Ishikawa (cell line): ENCODE measurements around the gene NEK11.

ENCODE experiments used
- EP300 ChIP-seq: IDR thresholded peaks from 2 replicates; pipeline ENCODE4 v1.6.1; 2012; ENCODE audit warnings: borderline replicate concordance
- FOXM1 ChIP-seq: IDR thresholded peaks from 2 replicates; pipeline ENCODE4 v1.6.1; 2012; ENCODE audit warnings: low read depth, borderline replicate concordance
- TAF1 ChIP-seq: IDR thresholded peaks from 2 replicates; pipeline ENCODE4 v1.6.1; 2012; ENCODE audit warnings: low read depth, mild to moderate bottlenecking
- YY1 ChIP-seq: IDR thresholded peaks from 2 replicates; pipeline ENCODE4 v1.6.1; 2012; ENCODE audit warnings: low read depth
- ZBTB7A ChIP-seq: IDR thresholded peaks from 2 replicates; pipeline ENCODE4 v1.6.1; 2012; ENCODE audit warnings: low read depth
- TF ChIP-seq, protein P1 (sequence below): IDR thresholded peaks from 2 replicates; pipeline ENCODE4 v1.6.1; 2012; ENCODE audit warnings: low read depth, mild to moderate bottlenecking
- TF ChIP-seq, protein P2 (sequence below): IDR thresholded peaks from 2 replicates; pipeline ENCODE4 v1.6.1; 2012
- TF ChIP-seq, protein P3 (sequence below): IDR thresholded peaks from 2 replicates; pipeline ENCODE4 v1.6.1; 2012

DNA sequence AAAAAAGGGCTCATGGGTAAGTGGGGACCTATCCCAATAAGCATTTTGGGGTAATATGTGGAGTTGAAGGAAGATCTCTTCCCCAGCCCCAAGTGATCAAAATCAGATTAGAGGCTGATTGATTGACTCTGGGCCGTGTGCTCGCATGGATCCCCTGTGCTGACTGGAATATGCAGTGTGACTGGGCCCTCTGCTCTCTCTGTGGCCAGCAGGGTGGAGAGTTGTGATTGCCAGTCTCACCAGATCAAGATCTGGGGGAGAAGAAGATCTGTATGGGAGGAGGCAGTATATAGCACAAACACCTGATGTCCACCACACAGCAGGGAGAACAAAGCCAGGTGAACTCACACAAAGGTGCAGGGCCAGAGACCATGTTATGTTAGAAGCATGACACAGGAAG lies 363.7 kb downstream of the NEK11 start:
- TF ChIP-seq, protein P1, sequence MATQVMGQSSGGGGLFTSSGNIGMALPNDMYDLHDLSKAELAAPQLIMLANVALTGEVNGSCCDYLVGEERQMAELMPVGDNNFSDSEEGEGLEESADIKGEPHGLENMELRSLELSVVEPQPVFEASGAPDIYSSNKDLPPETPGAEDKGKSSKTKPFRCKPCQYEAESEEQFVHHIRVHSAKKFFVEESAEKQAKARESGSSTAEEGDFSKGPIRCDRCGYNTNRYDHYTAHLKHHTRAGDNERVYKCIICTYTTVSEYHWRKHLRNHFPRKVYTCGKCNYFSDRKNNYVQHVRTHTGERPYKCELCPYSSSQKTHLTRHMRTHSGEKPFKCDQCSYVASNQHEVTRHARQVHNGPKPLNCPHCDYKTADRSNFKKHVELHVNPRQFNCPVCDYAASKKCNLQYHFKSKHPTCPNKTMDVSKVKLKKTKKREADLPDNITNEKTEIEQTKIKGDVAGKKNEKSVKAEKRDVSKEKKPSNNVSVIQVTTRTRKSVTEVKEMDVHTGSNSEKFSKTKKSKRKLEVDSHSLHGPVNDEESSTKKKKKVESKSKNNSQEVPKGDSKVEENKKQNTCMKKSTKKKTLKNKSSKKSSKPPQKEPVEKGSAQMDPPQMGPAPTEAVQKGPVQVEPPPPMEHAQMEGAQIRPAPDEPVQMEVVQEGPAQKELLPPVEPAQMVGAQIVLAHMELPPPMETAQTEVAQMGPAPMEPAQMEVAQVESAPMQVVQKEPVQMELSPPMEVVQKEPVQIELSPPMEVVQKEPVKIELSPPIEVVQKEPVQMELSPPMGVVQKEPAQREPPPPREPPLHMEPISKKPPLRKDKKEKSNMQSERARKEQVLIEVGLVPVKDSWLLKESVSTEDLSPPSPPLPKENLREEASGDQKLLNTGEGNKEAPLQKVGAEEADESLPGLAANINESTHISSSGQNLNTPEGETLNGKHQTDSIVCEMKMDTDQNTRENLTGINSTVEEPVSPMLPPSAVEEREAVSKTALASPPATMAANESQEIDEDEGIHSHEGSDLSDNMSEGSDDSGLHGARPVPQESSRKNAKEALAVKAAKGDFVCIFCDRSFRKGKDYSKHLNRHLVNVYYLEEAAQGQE: no peak
- no peak for TF ChIP-seq EP300
- TF ChIP-seq, protein P2, sequence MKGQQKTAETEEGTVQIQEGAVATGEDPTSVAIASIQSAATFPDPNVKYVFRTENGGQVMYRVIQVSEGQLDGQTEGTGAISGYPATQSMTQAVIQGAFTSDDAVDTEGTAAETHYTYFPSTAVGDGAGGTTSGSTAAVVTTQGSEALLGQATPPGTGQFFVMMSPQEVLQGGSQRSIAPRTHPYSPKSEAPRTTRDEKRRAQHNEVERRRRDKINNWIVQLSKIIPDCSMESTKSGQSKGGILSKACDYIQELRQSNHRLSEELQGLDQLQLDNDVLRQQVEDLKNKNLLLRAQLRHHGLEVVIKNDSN: no peak
- TF ChIP-seq, protein P3, sequence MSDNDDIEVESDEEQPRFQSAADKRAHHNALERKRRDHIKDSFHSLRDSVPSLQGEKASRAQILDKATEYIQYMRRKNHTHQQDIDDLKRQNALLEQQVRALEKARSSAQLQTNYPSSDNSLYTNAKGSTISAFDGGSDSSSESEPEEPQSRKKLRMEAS: no peak
- TF ChIP-seq FOXM1: no peak
- TF ChIP-seq TAF1: no peak
- TF ChIP-seq ZBTB7A: no peak
- TF ChIP-seq YY1: no peak
